K562 (cell line): ENCODE data around the gene ADGRB2. TPM values are rescaled to one million over a fixed set of nuclear protein-coding genes. Genes with fewer than 3 reads are reported as not detected.

Experiments
- ATAC-seq: fragments of 200-7000 bp; cut with Tn5 transposase; 3 replicates; pipeline ENCODE4 v1.9.1; 2020; ENCODE audit warnings: moderate library complexity
- BruUV-seq: library from RNA; stranded (reverse); fragments of 400-500 nt; replicated peaks from 2 replicates; lab custom pipeline; 2021; lab: Mats Ljungman, UMichigan
- CTCF ChIA-PET: fragments of 300-600 bp; formaldehyde crosslinking; extraction: SDS; loops from one replicate; lab custom pipeline; 2021; ENCODE audit warnings: low intra/inter-chr PET ratio; lab: Yijun Ruan, JAX
- POLR2A ChIA-PET: fragments of 300-600, 350-650 bp; sonication (Branson Sonifier 250); formaldehyde crosslinking; extraction: SDS; loops from one replicate; lab custom pipeline; 2021; ENCODE audit warnings: antibody characterized with exemption, inconsistent platforms; lab: Yijun Ruan, JAX
- DNase-seq, 4 experiments: peaks; one replicate each; pipeline versions ENCODE4 v3.0.0 to v3.0.0-alpha.2; 2011 to 2018; ENCODE audit warnings: low spot score in 3 of 4, mixed read lengths in 3 of 4; ENCODE audit errors: extremely low read depth in 1 of 4
- FAIRE-seq: peaks from 2 replicates; lab custom pipeline; 2011; peaks lifted over from hg19 to GRCh38; lab: Jason Lieb, UNC
- H2AFZ ChIP-seq: 2 replicates; pipeline ENCODE4 v1.6.0; 2011; ENCODE audit warnings: low read depth, low read length, control low read depth, inconsistent platforms
- H3K27ac ChIP-seq: fragments of 200-600 bp; 3 replicates; pipeline ENCODE4 v1.8.0; 2011; ENCODE audit warnings: low read depth, mild to moderate bottlenecking, control low read depth, inconsistent platforms, low read length, moderate library complexity, mixed read lengths; ENCODE audit errors: extremely low read depth
- H3K27me3 ChIP-seq, 2 experiments: fragments of 300-600 bp in 1 of 2; 2 replicates in 1 of 2; 3 replicates in 1 of 2; pipeline versions ENCODE4 v1.6.0 to v1.8.0; 2011; ENCODE audit warnings: inconsistent platforms in 2 of 2, low read length in 2 of 2, mild to moderate bottlenecking in 1 of 2, mixed read lengths in 1 of 2, moderate library complexity in 1 of 2; ENCODE audit not compliant: control insufficient read depth in 2 of 2, insufficient read depth in 2 of 2
- H3K36me3 ChIP-seq: fragments of 300-600 bp; 3 replicates; pipeline ENCODE4 v1.8.0; 2011; ENCODE audit warnings: mild to moderate bottlenecking, low read length, inconsistent platforms; ENCODE audit not compliant: control insufficient read depth, insufficient read depth
- H3K4me1 ChIP-seq, 2 experiments: fragments of 200-600 bp in 1 of 2; replicated peaks in 1 of 2; 2 replicates in 1 of 2; 3 replicates in 1 of 2; pipeline versions ENCODE4 v1.5.1 to v1.8.0; 2011; ENCODE audit warnings: inconsistent platforms in 2 of 2, low read length in 2 of 2, mild to moderate bottlenecking in 1 of 2, mixed read lengths in 1 of 2, moderate library complexity in 1 of 2; ENCODE audit not compliant: control insufficient read depth in 2 of 2, insufficient read depth in 2 of 2
- H3K4me2 ChIP-seq: 2 replicates; pipeline ENCODE4 v1.6.1; 2011; ENCODE audit warnings: low read length, control low read depth, inconsistent platforms, mixed read lengths; ENCODE audit not compliant: insufficient read depth
- H3K4me3 ChIP-seq: fragments of 200-600 bp; sonication (generic), shearing (Covaris generic); 2 replicates; pipeline ENCODE4 v1.5.1; 2016; ENCODE audit warnings: control low read depth, inconsistent platforms
- H3K79me2 ChIP-seq: fragments of 200-600 bp; 3 replicates; pipeline ENCODE4 v1.8.0; 2011; ENCODE audit warnings: low read length, inconsistent platforms; ENCODE audit not compliant: control insufficient read depth, insufficient read depth
- H3K9ac ChIP-seq, 2 experiments: 2 replicates each; pipeline versions ENCODE4 v1.6.0 to v1.6.1; 2011; ENCODE audit warnings: low read depth in 2 of 2, low read length in 2 of 2, control low read depth in 1 of 2, inconsistent platforms in 1 of 2, mild to moderate bottlenecking in 1 of 2, mixed read lengths in 1 of 2; ENCODE audit not compliant: insufficient read depth in 1 of 2
- H3K9me1 ChIP-seq: one replicate; pipeline ENCODE4 v1.6.0; 2011; ENCODE audit warnings: inconsistent platforms, mild to moderate bottlenecking, low read length, moderate library complexity; ENCODE audit not compliant: control insufficient read depth, insufficient read depth
- H3K9me3 ChIP-seq: replicated peaks from 2 replicates; pipeline ENCODE4 v1.5.1; 2011; ENCODE audit warnings: low read depth, low read length, inconsistent platforms; ENCODE audit not compliant: control insufficient read depth, insufficient read depth
- H4K20me1 ChIP-seq: replicated peaks from 2 replicates; pipeline ENCODE4 v1.6.1; 2011; ENCODE audit warnings: low read length, inconsistent platforms, mixed read lengths; ENCODE audit not compliant: control insufficient read depth, insufficient read depth
- BCL6 ChIP-seq: fragments of 250-450 bp; sonication (Bioruptor Pico); IDR thresholded peaks from 2 replicates; pipeline ENCODE4 v1.4.0; 2020
- CSDE1 ChIP-seq, 2 experiments: fragments of 450-650 bp; IDR thresholded peaks; 2 replicates each; pipeline ENCODE4 v1.6.1; 2016; ENCODE audit warnings: mild to moderate bottlenecking in 1 of 2
- DIDO1 ChIP-seq: fragments of 450-650 bp; IDR thresholded peaks from 2 replicates; pipeline ENCODE4 v1.6.1; 2016; ENCODE audit warnings: low read depth, missing biosample characterization, missing genetic modification characterization
- PURB ChIP-seq: sonication (generic); formaldehyde crosslinking; IDR thresholded peaks from 2 replicates; pipeline ENCODE4 v1.9.0; 2021; ENCODE audit warnings: low read depth, mild to moderate bottlenecking, missing genetic modification reagents
- RBFOX2 ChIP-seq: fragments of 200-400 bp; formaldehyde crosslinking; IDR thresholded peaks from 2 replicates; pipeline ENCODE4 v1.6.1; 2017; ENCODE audit warnings: low read depth, mild to moderate bottlenecking, low read length, moderate library complexity
- SMAD2 ChIP-seq: fragments of 150-350 bp; IDR thresholded peaks from 2 replicates; pipeline ENCODE4 v1.6.1; 2014; ENCODE audit warnings: low read depth, mild to moderate bottlenecking, low read length
- STAT5B ChIP-seq: fragments of 250-450 bp; sonication (Bioruptor Pico); IDR thresholded peaks from 2 replicates; pipeline ENCODE4 v1.8.0; 2021; ENCODE audit warnings: mild to moderate bottlenecking, inconsistent platforms
- TEAD2 ChIP-seq: fragments of 450-650 bp; IDR thresholded peaks from 2 replicates; pipeline ENCODE4 v1.6.1; 2016; ENCODE audit warnings: missing genetic modification characterization, control low read depth, missing compliant biosample characterization
- TRIM24 ChIP-seq, 2 experiments: fragments of 450-650 bp; IDR thresholded peaks; 2 replicates each; pipeline ENCODE4 v1.6.1; 2016
- WHSC1 ChIP-seq: IDR thresholded peaks from one replicate; pipeline ENCODE4 v1.6.1; 2012; ENCODE audit warnings: low read length, control low read depth, inconsistent platforms
- XRCC4 ChIP-seq: IDR thresholded peaks from one replicate; pipeline ENCODE4 v1.6.1; 2011; ENCODE audit not compliant: insufficient read depth, insufficient read length; ENCODE audit errors: extremely low read depth
- ZC3H8 ChIP-seq: fragments of 450-650 bp; IDR thresholded peaks from 2 replicates; pipeline ENCODE4 v1.6.1; 2017
- ZNF668 ChIP-seq: fragments of 250-450 bp; sonication (Bioruptor Pico); IDR thresholded peaks from 2 replicates; pipeline ENCODE4 v1.8.0; 2022; ENCODE audit warnings: mild to moderate bottlenecking, inconsistent platforms
- ZNF696 ChIP-seq: fragments of 250-450 bp; sonication (Bioruptor Pico); conservative IDR thresholded peaks from 2 replicates; pipeline ENCODE4 v1.4.0; 2020; ENCODE audit warnings: mild to moderate bottlenecking, moderate library complexity
- WGBS: fragments of 100-300 bp; shearing (Covaris generic); methylation state at CpG from one replicate; pipeline ENCODE4 v1.1.6; 2016; ENCODE audit warnings: low coverage, mixed read lengths; ENCODE audit not compliant: insufficient coverage; ENCODE audit errors: missing lambda C conversion rate; 5-methylcytosine and 5-hydroxymethylcytosine counted together
- in situ Hi-C: fragments of 300-500 bp; cut with MboI; formaldehyde crosslinking; loops from 4 replicates; pipeline ENCODE4 v1.15.0; 2018; ENCODE audit warnings: inconsistent platforms, mixed read lengths
- intact Hi-C: fragments of 100-400 bp; cut with micrococcal nuclease; formaldehyde crosslinking; loops from 2 replicates; pipeline ENCODE4 v1.14.2; 2022
- polyA plus RNA-seq, 8 experiments: library from polyadenylated mRNA; depleted of rRNA in 4 of 8; stranded (reverse) in 5 of 8; unstranded in 3 of 8; fragments of >200 nt; fragmentation: Nextera tagmentation in 2 of 8; fragmentation: Illumina TruSeq in 1 of 8; extraction: Ambion mirVana in 2 of 8; extraction: Trizol in 1 of 8; gene quantifications; 2 replicates each; pipeline versions ENCODE4 v1.2.1 to v1.2.3, GENCODE V29; 2011 to 2014; ENCODE audit warnings: inconsistent platforms in 1 of 8, missing spikeins in 1 of 8
- total RNA-seq, 7 experiments: library from RNA; depleted of rRNA in 6 of 7; stranded (reverse); fragments of >200 nt in 6 of 7; fragmentation: Illumina TruSeq in 2 of 7; extraction: Trizol in 2 of 7; gene quantifications; 2 replicates each; pipeline versions ENCODE4 v1.2.1 to v1.2.3, GENCODE V29; 2011 to 2021; ENCODE audit warnings: low replicate concordance in 1 of 7
- TF ChIP-seq, protein P1 (sequence below): fragments of 200-800 bp; sonication (Bioruptor generic); IDR thresholded peaks from 2 replicates; pipeline ENCODE4 v1.6.1; 2017; ENCODE audit warnings: missing genetic modification characterization, missing compliant biosample characterization
- TF ChIP-seq, protein P2 (sequence below): fragments of 250-450 bp; sonication (Bioruptor Pico); IDR thresholded peaks from 2 replicates; pipeline ENCODE4 v1.6.1; 2021; ENCODE audit warnings: mild to moderate bottlenecking
- TF ChIP-seq, protein P3 (sequence below): fragments of 450-650 bp; IDR thresholded peaks from one replicate; pipeline ENCODE4 v1.6.1; 2018; ENCODE audit warnings: mild to moderate bottlenecking, moderate library complexity; ENCODE audit not compliant: partially characterized antibody
- TF ChIP-seq, protein P4 (sequence below), 3 experiments: IDR thresholded peaks in 2 of 3; conservative IDR thresholded peaks in 1 of 3; 2 replicates each; pipeline ENCODE4 v1.5.1; 2011 to 2012; ENCODE audit warnings: low read length in 3 of 3, mild to moderate bottlenecking in 3 of 3, control low read depth in 2 of 3, improper control_type of control experiment in 1 of 3, inconsistent platforms in 1 of 3, low read depth in 1 of 3, mixed read lengths in 1 of 3, moderate library complexity in 1 of 3; ENCODE audit not compliant: insufficient read depth in 2 of 3

The ADGRB2 gene
- total and polyA plus RNA-seq, 9 of the 15 experiments (the other 6 are each of a cell fraction or from before 2014, with no cell fraction given) = 0.04 to 0.23 (median 0.20) TPM; not detected in 2

DNA sequence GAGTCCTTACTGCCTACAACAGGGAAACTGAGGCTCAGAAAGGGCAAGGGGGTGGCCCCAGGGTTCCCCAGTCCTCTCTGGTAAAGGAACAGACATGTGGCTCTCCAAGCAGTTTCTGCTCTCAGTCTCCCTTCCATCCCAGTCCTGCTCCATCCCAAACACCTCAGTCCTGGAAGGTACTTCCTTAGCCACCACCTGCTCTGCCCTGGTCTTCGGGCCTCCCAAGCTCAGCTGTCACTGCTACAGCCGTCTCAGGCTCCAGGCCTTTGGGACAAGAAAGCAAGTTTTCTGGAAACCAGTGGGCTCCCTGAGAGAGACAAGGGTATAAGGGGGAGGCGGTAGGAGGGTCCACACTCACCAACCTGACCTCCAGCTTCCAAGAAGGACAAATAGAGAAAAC lies 23.1 kb upstream of the ADGRB2 start:
- Histone ChIP-seq H3K4me2 (no peak overlapping the region), H3K79me2 (no peaks in the 10 kb centered on the region), H3K9me3 (no peaks in the 10 kb centered on the region), H3K27me3 (peaks cover 8 to 26% of the 10 kb centered on the region in 2 experiments; a peak in 4 of 5 replicates), H3K4me1 (peaks cover 9 to 31% of the 10 kb centered on the region in 2 experiments; a peak in 4 of 5 replicates), H4K20me1 (peaks cover 4% of the 10 kb centered on the region), H3K27ac (no peak overlapping the region), H3K4me3 (no peak overlapping the region), H3K9me1 (peaks cover 4% of the 10 kb centered on the region), H3K9ac (no peak overlapping the region), H2AFZ (peak overlapping the region; percentile 100; the same call in 1 of the 2 replicates), H3K36me3 (no peaks in the 10 kb centered on the region)
- DNase-seq = no peak
- ChIA-PET CTCF (interaction anchor here (0.6 to 1.7 kb wide), 2 partner anchors 72 to 124 kb away, joined by 3 to 7 read pairs; no protein-coding TSS in a partner anchor), POLR2A (interaction anchor here (0.5 to 0.6 kb wide), 2 partner anchors 168 to 222 kb away, joined by 3 read pairs; no protein-coding TSS in a partner anchor)
- TF ChIP-seq, protein P1, sequence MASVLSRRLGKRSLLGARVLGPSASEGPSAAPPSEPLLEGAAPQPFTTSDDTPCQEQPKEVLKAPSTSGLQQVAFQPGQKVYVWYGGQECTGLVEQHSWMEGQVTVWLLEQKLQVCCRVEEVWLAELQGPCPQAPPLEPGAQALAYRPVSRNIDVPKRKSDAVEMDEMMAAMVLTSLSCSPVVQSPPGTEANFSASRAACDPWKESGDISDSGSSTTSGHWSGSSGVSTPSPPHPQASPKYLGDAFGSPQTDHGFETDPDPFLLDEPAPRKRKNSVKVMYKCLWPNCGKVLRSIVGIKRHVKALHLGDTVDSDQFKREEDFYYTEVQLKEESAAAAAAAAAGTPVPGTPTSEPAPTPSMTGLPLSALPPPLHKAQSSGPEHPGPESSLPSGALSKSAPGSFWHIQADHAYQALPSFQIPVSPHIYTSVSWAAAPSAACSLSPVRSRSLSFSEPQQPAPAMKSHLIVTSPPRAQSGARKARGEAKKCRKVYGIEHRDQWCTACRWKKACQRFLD = no peak
- TF ChIP-seq, protein P2, sequence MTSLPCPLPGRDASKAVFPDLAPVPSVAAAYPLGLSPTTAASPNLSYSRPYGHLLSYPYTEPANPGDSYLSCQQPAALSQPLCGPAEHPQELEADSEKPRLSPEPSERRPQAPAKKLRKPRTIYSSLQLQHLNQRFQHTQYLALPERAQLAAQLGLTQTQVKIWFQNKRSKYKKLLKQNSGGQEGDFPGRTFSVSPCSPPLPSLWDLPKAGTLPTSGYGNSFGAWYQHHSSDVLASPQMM (CRISPR knock-in tag) = no peak
- TF ChIP-seq WHSC1 (no peak), DIDO1 (tag) (no peak), CSDE1 (IDR thresholded peaks at IDR 0.05) (no peak), RBFOX2 (no peak), TEAD2 (no peak), BCL6 (CRISPR knock-in tag) (no peak), XRCC4 (no peak), SMAD2 (no peak), STAT5B (CRISPR knock-in tag) (no peak), ZC3H8 (no peak), ZNF668 (CRISPR knock-in tag) (no peak), PURB (CRISPR knock-in tag) (no peak), TRIM24 (IDR thresholded peaks at IDR 0.05) (no peak), ZNF696 (CRISPR knock-in tag) (no peak)
- TF ChIP-seq, protein P3, sequence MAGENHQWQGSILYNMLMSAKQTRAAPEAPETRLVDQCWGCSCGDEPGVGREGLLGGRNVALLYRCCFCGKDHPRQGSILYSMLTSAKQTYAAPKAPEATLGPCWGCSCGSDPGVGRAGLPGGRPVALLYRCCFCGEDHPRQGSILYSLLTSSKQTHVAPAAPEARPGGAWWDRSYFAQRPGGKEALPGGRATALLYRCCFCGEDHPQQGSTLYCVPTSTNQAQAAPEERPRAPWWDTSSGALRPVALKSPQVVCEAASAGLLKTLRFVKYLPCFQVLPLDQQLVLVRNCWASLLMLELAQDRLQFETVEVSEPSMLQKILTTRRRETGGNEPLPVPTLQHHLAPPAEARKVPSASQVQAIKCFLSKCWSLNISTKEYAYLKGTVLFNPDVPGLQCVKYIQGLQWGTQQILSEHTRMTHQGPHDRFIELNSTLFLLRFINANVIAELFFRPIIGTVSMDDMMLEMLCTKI = no peak
- TF ChIP-seq, protein P4, sequence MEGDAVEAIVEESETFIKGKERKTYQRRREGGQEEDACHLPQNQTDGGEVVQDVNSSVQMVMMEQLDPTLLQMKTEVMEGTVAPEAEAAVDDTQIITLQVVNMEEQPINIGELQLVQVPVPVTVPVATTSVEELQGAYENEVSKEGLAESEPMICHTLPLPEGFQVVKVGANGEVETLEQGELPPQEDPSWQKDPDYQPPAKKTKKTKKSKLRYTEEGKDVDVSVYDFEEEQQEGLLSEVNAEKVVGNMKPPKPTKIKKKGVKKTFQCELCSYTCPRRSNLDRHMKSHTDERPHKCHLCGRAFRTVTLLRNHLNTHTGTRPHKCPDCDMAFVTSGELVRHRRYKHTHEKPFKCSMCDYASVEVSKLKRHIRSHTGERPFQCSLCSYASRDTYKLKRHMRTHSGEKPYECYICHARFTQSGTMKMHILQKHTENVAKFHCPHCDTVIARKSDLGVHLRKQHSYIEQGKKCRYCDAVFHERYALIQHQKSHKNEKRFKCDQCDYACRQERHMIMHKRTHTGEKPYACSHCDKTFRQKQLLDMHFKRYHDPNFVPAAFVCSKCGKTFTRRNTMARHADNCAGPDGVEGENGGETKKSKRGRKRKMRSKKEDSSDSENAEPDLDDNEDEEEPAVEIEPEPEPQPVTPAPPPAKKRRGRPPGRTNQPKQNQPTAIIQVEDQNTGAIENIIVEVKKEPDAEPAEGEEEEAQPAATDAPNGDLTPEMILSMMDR (IDR thresholded peaks at IDR 0.05 in 2 of 3, conservative IDR thresholded peaks at IDR 0.05 in 1 of 3; ENCODE audit: insufficient read depth in 2 of 3, low read depth in 1 of 3, low read length in 3 of 3) = no peak
- WGBS = 50% methylated on average over 3 of the region's 3 CpGs
- ATAC-seq = no peak
- intact Hi-C loops = loop anchor here (10.0 kb wide), 2 partner anchors 222 to 278 kb away; no protein-coding TSS in a partner anchor
- no TSS peak for BruUV-seq
- no peak for FAIRE-seq
- in situ Hi-C loops = no loop called here
